ENCODE results near the gene WNT10A.

Gene WNT10A

GRCh38 chr2:218898109-218898878, 17.6 kb downstream of the WNT10A start (continued):
- TF ChIP-seq, protein P1, sequence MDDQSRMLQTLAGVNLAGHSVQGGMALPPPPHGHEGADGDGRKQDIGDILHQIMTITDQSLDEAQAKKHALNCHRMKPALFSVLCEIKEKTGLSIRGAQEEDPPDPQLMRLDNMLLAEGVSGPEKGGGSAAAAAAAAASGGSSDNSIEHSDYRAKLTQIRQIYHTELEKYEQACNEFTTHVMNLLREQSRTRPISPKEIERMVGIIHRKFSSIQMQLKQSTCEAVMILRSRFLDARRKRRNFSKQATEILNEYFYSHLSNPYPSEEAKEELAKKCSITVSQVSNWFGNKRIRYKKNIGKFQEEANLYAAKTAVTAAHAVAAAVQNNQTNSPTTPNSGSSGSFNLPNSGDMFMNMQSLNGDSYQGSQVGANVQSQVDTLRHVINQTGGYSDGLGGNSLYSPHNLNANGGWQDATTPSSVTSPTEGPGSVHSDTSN (CRISPR knock-in tag; IDR thresholded peaks at IDR 0.05) = peak; percentile 73; the same call in 1 of the 2 replicates
- TF ChIP-seq ZNF624 (tag by site-specific recombination; IDR thresholded peaks at IDR 0.05) (no peak), ZNF223 (tag by site-specific recombination; IDR thresholded peaks at IDR 0.05) (no peak), PRDM6 (tag by site-specific recombination; IDR thresholded peaks at IDR 0.05) (no peak), ZSCAN16 (tag by site-specific recombination; IDR thresholded peaks at IDR 0.05) (no peak), ZNF549 (tag by site-specific recombination; IDR thresholded peaks at IDR 0.05) (no peak), SCRT1 (tag by site-specific recombination; IDR thresholded peaks at IDR 0.05; ENCODE audit: borderline replicate concordance) (no peak), RBAK (tag by site-specific recombination; IDR thresholded peaks at IDR 0.05) (no peak), ZNF184 (tag by site-specific recombination; IDR thresholded peaks at IDR 0.05) (no peak), ZEB2 (tag by site-specific recombination; IDR thresholded peaks at IDR 0.05) (peak; percentile 25; the same call in 1 of the 2 replicates), ZNF785 (tag by site-specific recombination; IDR thresholded peaks at IDR 0.05) (no peak), ZBTB6 (tag by site-specific recombination; IDR thresholded peaks at IDR 0.05) (no peak), SCRT2 (tag by site-specific recombination; IDR thresholded peaks at IDR 0.05) (no peak), ZNF174 (tag by site-specific recombination; IDR thresholded peaks at IDR 0.05) (no peak), ZNF571 (tag by site-specific recombination; IDR thresholded peaks at IDR 0.05) (no peak), ZNF221 (tag by site-specific recombination; IDR thresholded peaks at IDR 0.05; ENCODE audit: borderline replicate concordance) (no peak), ZNF266 (tag by site-specific recombination; IDR thresholded peaks at IDR 0.05; ENCODE audit: low read depth) (no peak), ZNF645 (tag by site-specific recombination; IDR thresholded peaks at IDR 0.05) (no peak), ZNF501 (tag by site-specific recombination; IDR thresholded peaks at IDR 0.05) (peak; percentile 66; the same call in 1 of the 2 replicates), ZFP41 (tag by site-specific recombination; IDR thresholded peaks at IDR 0.05; ENCODE audit: borderline replicate concordance) (no peak), ZNF114 (tag by site-specific recombination; IDR thresholded peaks at IDR 0.05) (no peak), ZNF10 (tag by site-specific recombination; IDR thresholded peaks at IDR 0.05) (no peak)
- TF ChIP-seq, protein P2, sequence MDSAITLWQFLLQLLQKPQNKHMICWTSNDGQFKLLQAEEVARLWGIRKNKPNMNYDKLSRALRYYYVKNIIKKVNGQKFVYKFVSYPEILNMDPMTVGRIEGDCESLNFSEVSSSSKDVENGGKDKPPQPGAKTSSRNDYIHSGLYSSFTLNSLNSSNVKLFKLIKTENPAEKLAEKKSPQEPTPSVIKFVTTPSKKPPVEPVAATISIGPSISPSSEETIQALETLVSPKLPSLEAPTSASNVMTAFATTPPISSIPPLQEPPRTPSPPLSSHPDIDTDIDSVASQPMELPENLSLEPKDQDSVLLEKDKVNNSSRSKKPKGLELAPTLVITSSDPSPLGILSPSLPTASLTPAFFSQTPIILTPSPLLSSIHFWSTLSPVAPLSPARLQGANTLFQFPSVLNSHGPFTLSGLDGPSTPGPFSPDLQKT (IDR thresholded peaks at IDR 0.05; ENCODE audit: borderline replicate concordance, low read depth, low read length) = no peak
- TF ChIP-seq, protein P3, sequence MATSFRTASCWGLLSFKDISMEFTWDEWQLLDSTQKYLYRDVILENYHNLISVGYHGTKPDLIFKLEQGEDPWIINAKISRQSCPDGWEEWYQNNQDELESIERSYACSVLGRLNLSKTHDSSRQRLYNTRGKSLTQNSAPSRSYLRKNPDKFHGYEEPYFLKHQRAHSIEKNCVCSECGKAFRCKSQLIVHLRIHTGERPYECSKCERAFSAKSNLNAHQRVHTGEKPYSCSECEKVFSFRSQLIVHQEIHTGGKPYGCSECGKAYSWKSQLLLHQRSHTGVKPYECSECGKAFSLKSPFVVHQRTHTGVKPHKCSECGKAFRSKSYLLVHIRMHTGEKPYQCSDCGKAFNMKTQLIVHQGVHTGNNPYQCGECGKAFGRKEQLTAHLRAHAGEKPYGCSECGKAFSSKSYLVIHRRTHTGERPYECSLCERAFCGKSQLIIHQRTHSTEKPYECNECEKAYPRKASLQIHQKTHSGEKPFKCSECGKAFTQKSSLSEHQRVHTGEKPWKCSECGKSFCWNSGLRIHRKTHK (tag by site-specific recombination; IDR thresholded peaks at IDR 0.05) = no peak
- TF ChIP-seq, protein P4, sequence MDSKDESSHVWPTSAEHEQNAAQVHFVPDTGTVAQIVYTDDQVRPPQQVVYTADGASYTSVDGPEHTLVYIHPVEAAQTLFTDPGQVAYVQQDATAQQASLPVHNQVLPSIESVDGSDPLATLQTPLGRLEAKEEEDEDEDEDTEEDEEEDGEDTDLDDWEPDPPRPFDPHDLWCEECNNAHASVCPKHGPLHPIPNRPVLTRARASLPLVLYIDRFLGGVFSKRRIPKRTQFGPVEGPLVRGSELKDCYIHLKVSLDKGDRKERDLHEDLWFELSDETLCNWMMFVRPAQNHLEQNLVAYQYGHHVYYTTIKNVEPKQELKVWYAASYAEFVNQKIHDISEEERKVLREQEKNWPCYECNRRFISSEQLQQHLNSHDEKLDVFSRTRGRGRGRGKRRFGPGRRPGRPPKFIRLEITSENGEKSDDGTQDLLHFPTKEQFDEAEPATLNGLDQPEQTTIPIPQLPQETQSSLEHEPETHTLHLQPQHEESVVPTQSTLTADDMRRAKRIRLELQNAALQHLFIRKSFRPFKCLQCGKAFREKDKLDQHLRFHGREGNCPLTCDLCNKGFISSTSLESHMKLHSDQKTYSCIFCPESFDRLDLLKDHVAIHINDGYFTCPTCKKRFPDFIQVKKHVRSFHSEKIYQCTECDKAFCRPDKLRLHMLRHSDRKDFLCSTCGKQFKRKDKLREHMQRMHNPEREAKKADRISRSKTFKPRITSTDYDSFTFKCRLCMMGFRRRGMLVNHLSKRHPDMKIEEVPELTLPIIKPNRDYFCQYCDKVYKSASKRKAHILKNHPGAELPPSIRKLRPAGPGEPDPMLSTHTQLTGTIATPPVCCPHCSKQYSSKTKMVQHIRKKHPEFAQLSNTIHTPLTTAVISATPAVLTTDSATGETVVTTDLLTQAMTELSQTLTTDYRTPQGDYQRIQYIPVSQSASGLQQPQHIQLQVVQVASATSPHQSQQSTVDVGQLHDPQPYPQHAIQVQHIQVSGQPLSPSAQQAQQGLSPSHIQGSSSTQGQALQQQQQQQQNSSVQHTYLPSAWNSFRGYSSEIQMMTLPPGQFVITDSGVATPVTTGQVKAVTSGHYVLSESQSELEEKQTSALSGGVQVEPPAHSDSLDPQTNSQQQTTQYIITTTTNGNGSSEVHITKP (tag by site-specific recombination; IDR thresholded peaks at IDR 0.05) = peak; percentile 38
- TF ChIP-seq, protein P5, sequence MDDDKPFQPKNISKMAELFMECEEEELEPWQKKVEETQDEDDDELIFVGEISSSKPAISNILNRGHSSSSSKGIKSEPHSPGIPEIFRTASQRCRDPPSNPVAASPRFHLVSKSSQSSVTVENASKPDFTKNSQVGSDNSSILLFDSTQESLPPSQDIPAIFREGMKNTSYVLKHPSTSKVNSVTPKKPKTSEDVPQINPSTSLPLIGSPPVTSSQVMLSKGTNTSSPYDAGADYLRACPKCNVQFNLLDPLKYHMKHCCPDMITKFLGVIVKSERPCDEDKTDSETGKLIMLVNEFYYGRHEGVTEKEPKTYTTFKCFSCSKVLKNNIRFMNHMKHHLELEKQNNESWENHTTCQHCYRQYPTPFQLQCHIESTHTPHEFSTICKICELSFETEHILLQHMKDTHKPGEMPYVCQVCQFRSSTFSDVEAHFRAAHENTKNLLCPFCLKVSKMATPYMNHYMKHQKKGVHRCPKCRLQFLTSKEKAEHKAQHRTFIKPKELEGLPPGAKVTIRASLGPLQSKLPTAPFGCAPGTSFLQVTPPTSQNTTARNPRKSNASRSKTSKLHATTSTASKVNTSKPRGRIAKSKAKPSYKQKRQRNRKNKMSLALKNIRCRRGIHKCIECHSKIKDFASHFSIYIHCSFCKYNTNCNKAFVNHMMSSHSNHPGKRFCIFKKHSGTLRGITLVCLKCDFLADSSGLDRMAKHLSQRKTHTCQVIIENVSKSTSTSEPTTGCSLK (tag by site-specific recombination; IDR thresholded peaks at IDR 0.05) = no peak
